OCI-LY3 (cell line): Measurements from ENCODE around the gene PRR23C.

Experiments used
- H2AFZ ChIP-seq: fragments of 200-600, 300-600 bp; shearing (Covaris generic); 2 replicates; pipeline ENCODE4 v1.6.0; 2014; ENCODE audit warnings: antibody characterized with exemption, low read depth, low read length
- H3K27ac ChIP-seq: fragments of 200-600, 300-600 bp; sonication (generic); 2 replicates; pipeline ENCODE4 v1.5.1; 2014; ENCODE audit warnings: mild to moderate bottlenecking, low read length, moderate library complexity, mixed read lengths
- H3K27me3 ChIP-seq: fragments of 200-600, 300-600 bp; sonication (generic); 2 replicates; pipeline ENCODE4 v1.6.1; 2014; ENCODE audit warnings: low read depth, low read length, mixed read lengths
- H3K36me3 ChIP-seq: fragments of 200-600, 300-600 bp; sonication (generic); replicated peaks from 2 replicates; pipeline ENCODE3; 2014; ENCODE audit warnings: low read depth, low read length, mixed read lengths
- H3K4me1 ChIP-seq: fragments of 300-600, 200-600 bp; sonication (generic); 2 replicates; pipeline ENCODE4 v1.6.1; 2014; ENCODE audit warnings: low read length, mixed read lengths
- H3K4me2 ChIP-seq: fragments of 200-600, 300-600 bp; sonication (generic); 2 replicates; pipeline ENCODE4 v1.6.1; 2014; ENCODE audit warnings: low read length, mixed read lengths
- H3K4me3 ChIP-seq: fragments of 300-600, 200-600 bp; sonication (generic); 2 replicates; pipeline ENCODE4 v1.5.1; 2014; ENCODE audit warnings: antibody characterized with exemption, mild to moderate bottlenecking, low read length, moderate library complexity
- H3K79me2 ChIP-seq: fragments of 300-600, 200-600 bp; shearing (Covaris generic); 2 replicates; pipeline ENCODE4 v1.6.1; 2014; ENCODE audit warnings: mild to moderate bottlenecking, low read length, mixed read lengths
- H3K9ac ChIP-seq: fragments of 300-600, 200-600 bp; shearing (Covaris generic); 2 replicates; pipeline ENCODE4 v1.6.0; 2014; ENCODE audit warnings: mild to moderate bottlenecking, low read length, moderate library complexity
- H3K9me3 ChIP-seq: fragments of 200-600, 300-600 bp; shearing (Covaris generic); 2 replicates; pipeline ENCODE4 v1.6.1; 2014; ENCODE audit warnings: low read length, mixed read lengths; ENCODE audit not compliant: insufficient read depth
- H4K20me1 ChIP-seq: fragments of 200-600, 300-600 bp; sonication (generic); 2 replicates; pipeline ENCODE4 v1.6.1; 2016; ENCODE audit warnings: low read length, mixed read lengths; ENCODE audit not compliant: insufficient read depth
- EZH2phosphoT487 ChIP-seq: fragments of 200-600 bp; shearing (Covaris generic); IDR thresholded peaks from 2 replicates; pipeline ENCODE4 v1.6.1; 2018; ENCODE audit warnings: antibody characterized with exemption, mixed run types, low read depth
- TF ChIP-seq, protein P1 (sequence below): fragments of 200-600, 300-600 bp; sonication (generic); IDR thresholded peaks from 2 replicates; pipeline ENCODE4 v1.5.1; 2014; ENCODE audit warnings: antibody characterized with exemption, low read length, low read depth

Gene PRR23C

GRCh38 chr3:139052802-139053600 is 8.3 kb upstream of the PRR23C start:
- Histone ChIP-seq H4K20me1 (no peaks in the 10 kb centered on the region), H3K36me3 (no peaks in the 10 kb centered on the region), H3K27me3 (no peaks in the 10 kb centered on the region; the same call in 1 of the 2 replicates), H3K9ac (no peak overlapping the region), H3K4me2 (no peak overlapping the region), H3K79me2 (no peaks in the 10 kb centered on the region), H3K27ac (no peak overlapping the region), H3K4me1 (no peaks in the 10 kb centered on the region), H2AFZ (no peak overlapping the region), H3K4me3 (no peak overlapping the region), H3K9me3 (peaks cover 4% of the 10 kb centered on the region; the same call in 1 of the 2 replicates)
- TF ChIP-seq, protein P1, sequence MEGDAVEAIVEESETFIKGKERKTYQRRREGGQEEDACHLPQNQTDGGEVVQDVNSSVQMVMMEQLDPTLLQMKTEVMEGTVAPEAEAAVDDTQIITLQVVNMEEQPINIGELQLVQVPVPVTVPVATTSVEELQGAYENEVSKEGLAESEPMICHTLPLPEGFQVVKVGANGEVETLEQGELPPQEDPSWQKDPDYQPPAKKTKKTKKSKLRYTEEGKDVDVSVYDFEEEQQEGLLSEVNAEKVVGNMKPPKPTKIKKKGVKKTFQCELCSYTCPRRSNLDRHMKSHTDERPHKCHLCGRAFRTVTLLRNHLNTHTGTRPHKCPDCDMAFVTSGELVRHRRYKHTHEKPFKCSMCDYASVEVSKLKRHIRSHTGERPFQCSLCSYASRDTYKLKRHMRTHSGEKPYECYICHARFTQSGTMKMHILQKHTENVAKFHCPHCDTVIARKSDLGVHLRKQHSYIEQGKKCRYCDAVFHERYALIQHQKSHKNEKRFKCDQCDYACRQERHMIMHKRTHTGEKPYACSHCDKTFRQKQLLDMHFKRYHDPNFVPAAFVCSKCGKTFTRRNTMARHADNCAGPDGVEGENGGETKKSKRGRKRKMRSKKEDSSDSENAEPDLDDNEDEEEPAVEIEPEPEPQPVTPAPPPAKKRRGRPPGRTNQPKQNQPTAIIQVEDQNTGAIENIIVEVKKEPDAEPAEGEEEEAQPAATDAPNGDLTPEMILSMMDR, result no peak
- TF ChIP-seq EZH2phosphoT487, result no peak

DNA sequence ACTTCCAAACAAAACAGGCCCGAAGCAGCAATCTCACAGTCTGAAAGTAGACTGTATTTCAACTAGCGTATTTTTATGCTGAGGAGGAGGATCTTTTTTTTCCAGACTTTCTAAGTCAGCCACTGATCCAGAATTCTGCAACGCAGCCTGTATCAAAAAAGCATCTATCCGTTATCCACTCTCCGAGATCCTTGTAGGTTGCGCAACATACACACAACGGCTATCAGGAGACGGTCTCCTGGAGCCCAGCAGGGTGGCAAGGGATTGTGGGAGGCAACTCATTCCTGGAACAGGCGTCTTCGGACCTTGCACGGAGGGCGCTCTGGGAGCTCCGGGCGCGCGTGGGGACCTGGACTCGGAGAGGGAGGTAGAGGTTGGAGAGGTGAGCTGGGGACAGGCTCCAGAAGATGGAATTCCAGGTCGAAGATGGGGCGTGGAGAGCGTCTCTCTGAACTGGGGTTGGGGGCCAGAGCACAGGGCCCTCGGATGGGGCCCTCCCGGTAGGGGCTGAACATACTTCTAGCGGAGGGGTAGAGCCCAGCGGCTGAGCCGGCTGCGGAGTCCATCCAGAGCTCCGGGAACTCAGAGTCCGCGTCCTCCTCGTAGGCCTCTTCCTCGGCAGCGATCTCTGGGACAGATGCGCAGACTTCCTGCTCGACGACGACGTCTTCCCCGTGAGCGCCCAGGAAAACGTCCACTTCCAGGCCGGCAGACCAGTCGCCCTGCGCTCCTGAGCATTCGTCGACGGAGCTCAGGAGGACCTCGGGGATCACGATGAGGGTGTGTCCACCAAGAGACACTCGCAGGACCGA is 932 bp downstream of the PRR23C start:
- Histone ChIP-seq H3K79me2 (no peaks in the 10 kb centered on the region), H3K27ac (no peak overlapping the region), H3K4me3 (no peak overlapping the region), H2AFZ (no peak overlapping the region), H3K9ac (no peak overlapping the region), H3K9me3 (no peaks in the 10 kb centered on the region), H3K27me3 (peaks cover 6% of the 10 kb centered on the region; the same call in 1 of the 2 replicates), H3K4me1 (no peaks in the 10 kb centered on the region), H4K20me1 (no peaks in the 10 kb centered on the region), H3K4me2 (no peak overlapping the region), H3K36me3 (no peaks in the 10 kb centered on the region)
- TF ChIP-seq, protein P1, result no peak
- TF ChIP-seq EZH2phosphoT487, result no peak

DNA sequence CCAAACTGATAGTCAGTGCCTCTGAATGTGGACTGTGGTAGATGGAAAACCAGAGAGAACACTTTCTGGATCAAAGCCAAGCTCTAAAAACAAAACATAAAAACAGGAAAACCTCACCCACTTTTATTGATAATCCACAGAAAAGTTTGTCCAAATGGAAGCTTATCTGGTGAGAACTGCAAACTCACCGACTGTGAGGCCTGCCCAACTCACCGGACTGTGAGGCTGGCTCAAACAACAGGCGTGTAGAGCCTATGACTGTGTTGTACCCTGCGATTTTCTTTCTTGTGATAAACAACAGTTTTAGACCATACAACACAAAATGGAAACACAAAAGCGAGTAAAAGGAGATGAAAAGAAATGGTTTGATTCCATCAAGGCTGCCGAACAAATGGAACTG is 7.2 kb downstream of the PRR23C start:
- Histone ChIP-seq H3K27ac (no peak overlapping the region), H3K4me3 (no peak overlapping the region), H2AFZ (no peak overlapping the region), H3K9ac (no peak overlapping the region), H3K36me3 (no peaks in the 10 kb centered on the region), H4K20me1 (no peaks in the 10 kb centered on the region), H3K4me2 (no peak overlapping the region), H3K4me1 (no peaks in the 10 kb centered on the region), H3K79me2 (no peaks in the 10 kb centered on the region), H3K9me3 (no peaks in the 10 kb centered on the region), H3K27me3 (peaks cover 13% of the 10 kb centered on the region; the same call in 1 of the 2 replicates)
- no peak for TF ChIP-seq EZH2phosphoT487
- TF ChIP-seq, protein P1, result no peak
